Adrenal gland (tissue), 12 donors: Measurements from ENCODE around the gene TSHZ2. TPM values are rescaled to one million over a fixed set of nuclear protein-coding genes. Genes with fewer than 3 reads are reported as not detected.

Source experiments
- DNase-seq, 7 donors: peaks; one replicate each; pipeline ENCODE4 v3.0.0-alpha.2; 2019 to 2020
- H3K27ac ChIP-seq, 5 donors: fragments of 200-600 bp; sonication (generic) in 4 of 5; 1 replicate in 3 of 5; 2 replicates in 2 of 5; pipeline versions ENCODE4 v1.5.1 to v1.8.0; 2016 to 2020; ENCODE audit warnings: mild to moderate bottlenecking in 1 of 5
- H3K27me3 ChIP-seq: fragments of 200-600 bp; 2 replicates; pipeline ENCODE4 v1.8.0; 2021
- H3K36me3 ChIP-seq, 2 donors: fragments of 200-600 bp; replicated peaks in 1 of 2; 1 replicate in 1 of 2; 2 replicates in 1 of 2; pipeline versions ENCODE4 v1.5.1 to v1.8.0; 2018 to 2022
- H3K4me1 ChIP-seq, 2 donors: fragments of 200-600 bp; replicated peaks in 1 of 2; 1 replicate in 1 of 2; 2 replicates in 1 of 2; pipeline versions ENCODE4 v1.5.1 to v1.8.0; 2018 to 2021
- H3K4me3 ChIP-seq, 4 donors: fragments of 200-600 bp; sonication (generic) in 3 of 4; one replicate each; pipeline ENCODE4 v1.5.1; 2016 to 2018
- H3K9me3 ChIP-seq, 3 donors: fragments of 200-600 bp; sonication (generic) in 1 of 3; replicated peaks in 1 of 3; 1 replicate in 2 of 3; 2 replicates in 1 of 3; pipeline versions ENCODE4 v1.5.1 to v1.8.0; 2016 to 2021
- POLR2A ChIP-seq, 2 donors: fragments of 450-650 bp; IDR thresholded peaks; one replicate each; pipeline ENCODE4 v1.6.1; 2017; ENCODE audit warnings: antibody characterized with exemption in 2 of 2, mild to moderate bottlenecking in 2 of 2, moderate library complexity in 1 of 2
- WGBS, 4 donors: extraction: QIAGEN DNeasy Blood & Tissue Kit in 2 of 4; methylation state at CpG; one replicate each; pipeline versions ENCODE4 v1.1.5 to v1.1.7; 2013 to 2017; 5-methylcytosine and 5-hydroxymethylcytosine counted together
- intact Hi-C, 2 donors: fragments of 100-400 bp; cut with DNase I; formaldehyde crosslinking; loops; one replicate each; pipeline versions ENCODE4 v1.14.1 to v1.15.0; 2022 to 2023
- polyA plus RNA-seq, 3 donors: library from polyadenylated mRNA; stranded (reverse); fragments of 200-250 nt in 2 of 3; fragments of 350-450 nt in 1 of 3; fragmentation: Illumina TruSeq in 1 of 3; extraction: RNeasy Lipid Tissue Mini Kit (QIAGEN cat#74804) in 1 of 3; gene quantifications; one replicate each; pipeline ENCODE4 v1.2.3, GENCODE V29; 2013 to 2014
- total RNA-seq, 9 donors: library from RNA; depleted of rRNA in 4 of 9; stranded (reverse); fragments of >200 nt in 4 of 9; fragments of 120-200 nt in 1 of 9; fragmentation: NEBNext Ultra II Directional in 1 of 9; extraction: Animal tissue kit (Norgen Biotek cat#: 25700) in 1 of 9; gene quantifications; one replicate each; pipeline versions ENCODE4 v1.1.0 to v1.2.4, GENCODE V29; 2013 to 2023
- TF ChIP-seq, protein P1 (sequence below), 6 experiments: fragments of 450-650 bp in 4 of 6; fragments of 200-600 bp in 2 of 6; sonication (generic) in 1 of 6; IDR thresholded peaks; 1 replicate in 5 of 6; 2 replicates in 1 of 6; pipeline versions ENCODE4 v1.5.1 to v1.8.0; 2016 to 2021; ENCODE audit warnings: antibody characterized with exemption in 6 of 6, mild to moderate bottlenecking in 2 of 6, moderate library complexity in 1 of 6
- donor health status: healthy with polysubstance abuse.
- donor health status: Bipolar disorder and iron deficiency.
- donor health status: DM: yes; HTN: yes; CAD: no.
- donor health status: DM: no; HTN: no; CAD: no.
- donor health status: DM: no; HTN: no; CAD: no.
- donor health status: DM: yes; HTN: yes; CAD: no.

The TSHZ2 gene
- total and polyA plus RNA-seq, 12 donors = 20.5 to 87.1 (median 52.4) TPM

DNA sequence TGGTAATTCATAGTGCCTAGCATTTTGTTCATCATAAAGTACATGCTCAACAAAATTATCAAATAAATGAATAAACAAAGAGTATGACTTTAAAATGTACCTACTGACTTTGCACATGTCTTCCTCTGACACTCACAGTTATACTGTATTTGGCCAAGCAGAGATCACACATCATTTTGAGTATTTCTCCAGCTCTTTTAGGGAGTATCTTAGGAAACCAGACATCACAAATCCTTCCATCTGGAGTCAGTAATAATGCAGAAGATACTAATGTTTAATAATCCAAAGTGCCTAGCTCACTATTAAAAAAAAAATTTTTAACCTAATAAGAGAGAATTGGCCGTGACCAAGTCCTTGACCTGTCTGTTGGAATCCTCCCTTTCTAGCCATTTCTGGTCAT is 466.9 kb downstream of the TSHZ2 start:
- WGBS, 4 donors = 42 to 67% (median 48%) methylated on average over 1 of the region's 1 CpG
- DNase-seq = no peak
- H3K4me3 ChIP-seq = no peak overlapping the region
- no peaks in the 10 kb centered on the region for H3K36me3 ChIP-seq
- no peaks in the 10 kb centered on the region for H3K9me3 ChIP-seq
- no peak for TF ChIP-seq POLR2A (IDR thresholded peaks at IDR 0.05)
- TF ChIP-seq, protein P1, sequence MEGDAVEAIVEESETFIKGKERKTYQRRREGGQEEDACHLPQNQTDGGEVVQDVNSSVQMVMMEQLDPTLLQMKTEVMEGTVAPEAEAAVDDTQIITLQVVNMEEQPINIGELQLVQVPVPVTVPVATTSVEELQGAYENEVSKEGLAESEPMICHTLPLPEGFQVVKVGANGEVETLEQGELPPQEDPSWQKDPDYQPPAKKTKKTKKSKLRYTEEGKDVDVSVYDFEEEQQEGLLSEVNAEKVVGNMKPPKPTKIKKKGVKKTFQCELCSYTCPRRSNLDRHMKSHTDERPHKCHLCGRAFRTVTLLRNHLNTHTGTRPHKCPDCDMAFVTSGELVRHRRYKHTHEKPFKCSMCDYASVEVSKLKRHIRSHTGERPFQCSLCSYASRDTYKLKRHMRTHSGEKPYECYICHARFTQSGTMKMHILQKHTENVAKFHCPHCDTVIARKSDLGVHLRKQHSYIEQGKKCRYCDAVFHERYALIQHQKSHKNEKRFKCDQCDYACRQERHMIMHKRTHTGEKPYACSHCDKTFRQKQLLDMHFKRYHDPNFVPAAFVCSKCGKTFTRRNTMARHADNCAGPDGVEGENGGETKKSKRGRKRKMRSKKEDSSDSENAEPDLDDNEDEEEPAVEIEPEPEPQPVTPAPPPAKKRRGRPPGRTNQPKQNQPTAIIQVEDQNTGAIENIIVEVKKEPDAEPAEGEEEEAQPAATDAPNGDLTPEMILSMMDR (IDR thresholded peaks at IDR 0.05) = no peak
- no peak overlapping the region for H3K27ac ChIP-seq
- intact Hi-C loops = no loop called here
- H3K4me1 ChIP-seq = peaks cover 1 to 9% of the 10 kb centered on the region in 2 donors
- H3K27me3 ChIP-seq = no peaks in the 10 kb centered on the region

- Histone ChIP-seq H3K27me3 (no peaks in the 10 kb centered on the region), H3K36me3 (no peaks in the 10 kb centered on the region), H3K27ac (no peak overlapping the region), H3K9me3 (no peaks in the 10 kb centered on the region), H3K4me1 (peaks cover 5 to 15% of the 10 kb centered on the region in 2 donors), H3K4me3 (no peak overlapping the region)
- DNase-seq = no peak
- TF ChIP-seq, protein P1 (IDR thresholded peaks at IDR 0.05) = no peak
- TF ChIP-seq POLR2A (IDR thresholded peaks at IDR 0.05) = no peak
- intact Hi-C loops = no loop called here
- 72 to 76% (median 74%) methylated on average over 2 of the region's 2 CpGs for WGBS, 4 donors
Measured at GRCh38 chr20:53439616-53440015, 467.5 kb downstream of the TSHZ2 start.

- WGBS, 4 donors = 32 to 41% (median 39%) methylated on average over 9 of the region's 9 CpGs
- peak; percentile 18 to 62 (median 46) for DNase-seq
- intact Hi-C loops = no loop called here
Measured at GRCh38 chr20:53444401-53445149, 472.4 kb downstream of the TSHZ2 start.

DNA sequence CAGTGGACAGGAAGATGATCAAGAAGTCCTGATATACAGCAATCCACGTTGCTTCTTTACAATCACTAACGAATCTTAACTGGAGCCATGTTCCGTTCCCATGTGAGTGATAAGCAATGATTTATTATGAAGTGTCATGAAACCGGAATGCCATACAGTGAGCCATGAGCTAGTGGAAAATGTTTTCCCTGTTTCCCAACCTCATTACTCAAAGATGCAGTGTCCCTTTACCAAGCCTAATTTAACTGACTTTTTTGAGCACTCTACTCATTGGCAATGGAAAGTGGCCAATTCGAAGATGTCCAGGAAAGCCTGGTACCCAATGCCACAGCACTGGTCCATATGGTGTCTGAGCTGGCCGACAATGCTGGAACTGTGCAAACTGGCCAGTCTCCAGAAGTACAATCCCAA is 473.2 kb downstream of the TSHZ2 start:
- intact Hi-C loops = no loop called here

More at GRCh38 chr20:53444401-53445149, 472.4 kb downstream of the TSHZ2 start:
- no peak overlapping the region for H3K4me3 ChIP-seq
- H3K27ac ChIP-seq = peak overlapping the region in 2 of 5 donors; percentile 69 to 75
- H3K36me3 ChIP-seq = no peaks in the 10 kb centered on the region
- no peaks in the 10 kb centered on the region for H3K27me3 ChIP-seq
- H3K4me1 ChIP-seq = peaks cover 5 to 24% of the 10 kb centered on the region in 2 donors
- TF ChIP-seq POLR2A (IDR thresholded peaks at IDR 0.05) = no peak
- no peaks in the 10 kb centered on the region for H3K9me3 ChIP-seq

More for the DNA sequence above, 473.2 kb downstream of the TSHZ2 start:
- TF ChIP-seq, protein P1 (IDR thresholded peaks at IDR 0.05) = no peak
- no peak for TF ChIP-seq POLR2A (IDR thresholded peaks at IDR 0.05)
- DNase-seq = peak in 5 of 7 donors; percentile 27 to 56 (median 43)
- peaks cover 5 to 24% of the 10 kb centered on the region in 2 donors for H3K4me1 ChIP-seq
- no peaks in the 10 kb centered on the region for H3K27me3 ChIP-seq
- no peak overlapping the region for H3K4me3 ChIP-seq
- no peaks in the 10 kb centered on the region for H3K36me3 ChIP-seq
- 33 to 39% (median 34%) methylated on average over 5 to 6 of the region's 6 CpGs for WGBS, 4 donors
- no peaks in the 10 kb centered on the region for H3K9me3 ChIP-seq
- H3K27ac ChIP-seq = peak overlapping the region in 3 of 5 donors; percentile 15 to 75 (median 69)
